Spinal cord (tissue), 10 donors: ENCODE results near the gene AGPAT4. TPM values are rescaled to one million over a fixed set of nuclear protein-coding genes. Genes with fewer than 3 reads are reported as not detected.

ENCODE experiments used
- DNase-seq, 6 donors: peaks; one replicate each; pipeline versions ENCODE4 v3.0.0 to v3.0.0-alpha.2; 2013 to 2015; ENCODE audit warnings: low spot score in 6 of 6, low read depth in 4 of 6
- H3K27ac ChIP-seq: one replicate; pipeline ENCODE4 v1.5.1; 2013; ENCODE audit warnings: low read depth, low read length, control low read depth
- H3K27me3 ChIP-seq: one replicate; pipeline ENCODE4 v1.6.1; 2013; ENCODE audit warnings: low read length; ENCODE audit not compliant: control insufficient read depth, insufficient read depth
- H3K36me3 ChIP-seq: one replicate; pipeline ENCODE4 v1.6.1; 2013; ENCODE audit warnings: low read length; ENCODE audit not compliant: control insufficient read depth, insufficient read depth
- H3K4me1 ChIP-seq: one replicate; pipeline ENCODE4 v1.6.1; 2013; ENCODE audit warnings: low read length; ENCODE audit not compliant: control insufficient read depth, insufficient read depth
- H3K4me3 ChIP-seq: one replicate; pipeline ENCODE4 v1.5.1; 2013; ENCODE audit warnings: low read depth, low read length, control low read depth
- H3K9me3 ChIP-seq: one replicate; pipeline ENCODE4 v1.6.1; 2013; ENCODE audit warnings: low read length; ENCODE audit not compliant: control insufficient read depth, insufficient read depth
- WGBS: methylation state at CpG from one replicate; pipeline ENCODE4 v1.1.5; 2013; ENCODE audit warnings: missing lambda C conversion rate; ENCODE audit not compliant: insufficient coverage; 5-methylcytosine and 5-hydroxymethylcytosine counted together
- polyA plus RNA-seq, 2 donors: library from polyadenylated mRNA; unstranded; fragments of 120-200 nt; gene quantifications; one replicate each; pipeline ENCODE4 v1.2.1, GENCODE V29; 2013; ENCODE audit not compliant: insufficient read length in 2 of 2
- total RNA-seq, 2 donors: library from RNA; depleted of rRNA in 1 of 2; stranded (reverse); fragments of 120-200 nt in 1 of 2; fragments of >200 nt in 1 of 2; gene quantifications; one replicate each; pipeline versions ENCODE4 v1.2.3 to v1.2.4, GENCODE V29; 2013 to 2014
- donor health status: healthy.

Gene AGPAT4
- total and polyA plus RNA-seq, 4 donors, result 25.6 to 51.1 (median 40.0) TPM

GRCh38 chr6:161233986-161234661 lies 39.7 kb downstream of the AGPAT4 start:
- H3K27ac ChIP-seq, result peak overlapping the region; percentile 70
- H3K9me3 ChIP-seq, result no peaks in the 10 kb centered on the region
- H3K27me3 ChIP-seq, result no peaks in the 10 kb centered on the region
- 37% methylated on average over 10 of the region's 10 CpGs for WGBS
- H3K4me1 ChIP-seq, result peaks cover 25% of the 10 kb centered on the region
- no peak overlapping the region for H3K4me3 ChIP-seq
- H3K36me3 ChIP-seq, result peaks cover 4% of the 10 kb centered on the region
- DNase-seq, result peak in 2 of 6 donors; percentile 84

- Histone ChIP-seq H3K4me3 (no peak overlapping the region), H3K4me1 (peaks cover 36% of the 10 kb centered on the region), H3K9me3 (no peaks in the 10 kb centered on the region), H3K27ac (peak overlapping the region; percentile 37), H3K36me3 (peaks cover 4% of the 10 kb centered on the region), H3K27me3 (no peaks in the 10 kb centered on the region)
- no peak for DNase-seq
- 93% methylated on average over 7 of the region's 11 CpGs for WGBS
Measured at GRCh38 chr6:161232467-161232866, 41.4 kb downstream of the AGPAT4 start.

- no peak overlapping the region for H3K4me3 ChIP-seq
- no peak overlapping the region for H3K27ac ChIP-seq
- H3K27me3 ChIP-seq, result no peaks in the 10 kb centered on the region
- H3K4me1 ChIP-seq, result peaks cover 40% of the 10 kb centered on the region
- no peak for DNase-seq
- peaks cover 4% of the 10 kb centered on the region for H3K36me3 ChIP-seq
- WGBS, result 72% methylated on average over 4 of the region's 9 CpGs
- no peaks in the 10 kb centered on the region for H3K9me3 ChIP-seq
Measured at GRCh38 chr6:161232010-161232409, 41.9 kb downstream of the AGPAT4 start.

GRCh38 chr6:161230339-161230738 lies 43.5 kb downstream of the AGPAT4 start:
- H3K9me3 ChIP-seq, result no peaks in the 10 kb centered on the region
- no peak overlapping the region for H3K27ac ChIP-seq
- H3K27me3 ChIP-seq, result no peaks in the 10 kb centered on the region
- peaks cover 8% of the 10 kb centered on the region for H3K36me3 ChIP-seq
- no CpG with 5 or more reads among the region's 2 CpGs for WGBS
- DNase-seq, result no peak
- peaks cover 52% of the 10 kb centered on the region for H3K4me1 ChIP-seq
- no peak overlapping the region for H3K4me3 ChIP-seq

GRCh38 chr6:161228921-161229591 lies 44.8 kb downstream of the AGPAT4 start:
- 23% methylated on average over 5 of the region's 7 CpGs for WGBS
- Histone ChIP-seq H3K27ac (peak overlapping the region; percentile 51), H3K4me1 (peaks cover 46% of the 10 kb centered on the region), H3K27me3 (no peaks in the 10 kb centered on the region), H3K36me3 (peaks cover 8% of the 10 kb centered on the region), H3K4me3 (no peak overlapping the region), H3K9me3 (no peaks in the 10 kb centered on the region)
- peak in 3 of 6 donors; percentile 40 to 84 (median 64) for DNase-seq

GRCh38 chr6:161228096-161228495 lies 45.8 kb downstream of the AGPAT4 start:
- no peak for DNase-seq
- H3K27ac ChIP-seq, result no peak overlapping the region
- peaks cover 8% of the 10 kb centered on the region for H3K36me3 ChIP-seq
- WGBS, result 83% methylated on average over 2 of the region's 6 CpGs
- H3K27me3 ChIP-seq, result no peaks in the 10 kb centered on the region
- H3K9me3 ChIP-seq, result no peaks in the 10 kb centered on the region
- H3K4me1 ChIP-seq, result peaks cover 43% of the 10 kb centered on the region
- no peak overlapping the region for H3K4me3 ChIP-seq

GRCh38 chr6:161227004-161227960 lies 46.6 kb downstream of the AGPAT4 start:
- Histone ChIP-seq H3K36me3 (peaks cover 9% of the 10 kb centered on the region), H3K4me3 (no peak overlapping the region), H3K27me3 (no peaks in the 10 kb centered on the region), H3K4me1 (peaks cover 38% of the 10 kb centered on the region), H3K27ac (no peak overlapping the region), H3K9me3 (no peaks in the 10 kb centered on the region)
- 82% methylated on average over 9 of the region's 15 CpGs for WGBS
- DNase-seq, result no peak

- Histone ChIP-seq H3K9me3 (no peaks in the 10 kb centered on the region), H3K4me3 (no peak overlapping the region), H3K27me3 (no peaks in the 10 kb centered on the region), H3K4me1 (peaks cover 38% of the 10 kb centered on the region), H3K27ac (no peak overlapping the region), H3K36me3 (peaks cover 9% of the 10 kb centered on the region)
- 38% methylated on average over 4 of the region's 8 CpGs for WGBS
- DNase-seq, result peak in 1 of 6 donors; percentile 58
Measured at GRCh38 chr6:161226009-161226964, 47.6 kb downstream of the AGPAT4 start.

GRCh38 chr6:161225681-161226008 lies 48.2 kb downstream of the AGPAT4 start:
- Histone ChIP-seq H3K27ac (no peak overlapping the region), H3K9me3 (no peaks in the 10 kb centered on the region), H3K4me3 (no peak overlapping the region), H3K36me3 (peaks cover 11% of the 10 kb centered on the region), H3K4me1 (peaks cover 38% of the 10 kb centered on the region), H3K27me3 (no peaks in the 10 kb centered on the region)
- WGBS, result 87% methylated on average over 4 of the region's 8 CpGs
- DNase-seq, result no peak
